IMR-90 (cell line): Measurements from ENCODE around the gene ATF7IP. TPM values are rescaled to one million over a fixed set of nuclear protein-coding genes. Genes with fewer than 3 reads are reported as not detected.

ENCODE experiments used
- ATAC-seq: fragments of 200-7000 bp; cut with Tn5 transposase; 2 replicates; pipeline ENCODE4 v1.9.1; 2020; ENCODE audit warnings: low read depth, mild to moderate bottlenecking, moderate library complexity
- BruUV-seq: library from RNA; stranded (reverse); fragments of 400-500 nt; replicated peaks from 2 replicates; lab custom pipeline; 2021; lab: Mats Ljungman, UMichigan
- CTCF ChIA-PET: fragments of 300-600 bp; formaldehyde crosslinking; extraction: SDS; loops from one replicate; lab custom pipeline; 2021; ENCODE audit warnings: antibody characterized with exemption; lab: Yijun Ruan, JAX
- POLR2A ChIA-PET: fragments of 300-600 bp; sonication (Branson Sonifier 250); formaldehyde crosslinking; loops from one replicate; lab custom pipeline; 2022; ENCODE audit warnings: antibody characterized with exemption; ENCODE audit not compliant: unreplicated experiment; lab: Charles Lee
- DNase-seq: peaks from one replicate; pipeline ENCODE4 v3.0.0; 2013
- H2AFZ ChIP-seq: replicated peaks from 2 replicates; pipeline ENCODE3; 2013; ENCODE audit warnings: low read length, mild to moderate bottlenecking; ENCODE audit not compliant: poor library complexity
- H2AK5ac ChIP-seq: 2 replicates; pipeline ENCODE4 v1.6.1; 2013; ENCODE audit warnings: low read depth, low read length, inconsistent platforms
- H2AK9ac ChIP-seq: replicated peaks from 2 replicates; pipeline ENCODE3; 2013; ENCODE audit warnings: mild to moderate bottlenecking, low read depth, low read length, moderate library complexity; ENCODE audit not compliant: poor library complexity
- H2BK120ac ChIP-seq: 2 replicates; pipeline ENCODE4 v1.6.1; 2013; ENCODE audit warnings: low read depth, low read length, inconsistent platforms
- H2BK15ac ChIP-seq: 3 replicates; pipeline ENCODE4 v1.6.1; 2013; ENCODE audit warnings: low read depth, low read length, inconsistent platforms
- H2BK20ac ChIP-seq: 2 replicates; pipeline ENCODE4 v1.6.1; 2013; ENCODE audit warnings: low read depth, mild to moderate bottlenecking, inconsistent platforms, low read length, moderate library complexity
- H2BK5ac ChIP-seq: 2 replicates; pipeline ENCODE4 v1.6.1; 2013; ENCODE audit warnings: mild to moderate bottlenecking, low read depth, low read length, inconsistent platforms; ENCODE audit not compliant: poor library complexity, severe bottlenecking
- H3K14ac ChIP-seq: replicated peaks from 2 replicates; pipeline ENCODE4 v1.6.1; 2013; ENCODE audit warnings: low read depth, low read length, inconsistent platforms
- H3K18ac ChIP-seq: 2 replicates; pipeline ENCODE4 v1.6.1; 2013; ENCODE audit warnings: low read depth, low read length, control low read depth
- H3K23ac ChIP-seq: 2 replicates; pipeline ENCODE4 v1.6.1; 2013; ENCODE audit warnings: low read depth, low read length, inconsistent platforms
- H3K27ac ChIP-seq: 2 replicates; pipeline ENCODE4 v1.5.1; 2013; ENCODE audit warnings: mild to moderate bottlenecking, control low read depth, low read length; ENCODE audit not compliant: insufficient read depth
- H3K27me3 ChIP-seq: 2 replicates; pipeline ENCODE4 v1.6.1; 2013; ENCODE audit warnings: low read length; ENCODE audit not compliant: control insufficient read depth, insufficient read depth
- H3K36me3 ChIP-seq: 2 replicates; pipeline ENCODE4 v1.6.1; 2013; ENCODE audit warnings: low read length, mixed read lengths; ENCODE audit not compliant: control insufficient read depth, insufficient read depth
- H3K4ac ChIP-seq: 2 replicates; pipeline ENCODE4 v1.6.1; 2013; ENCODE audit warnings: low read depth, low read length, inconsistent platforms
- H3K4me1 ChIP-seq: 2 replicates; pipeline ENCODE4 v1.6.1; 2013; ENCODE audit warnings: low read length, mixed read lengths; ENCODE audit not compliant: control insufficient read depth, insufficient read depth
- H3K4me2 ChIP-seq: 2 replicates; pipeline ENCODE4 v1.6.1; 2013; ENCODE audit warnings: low read depth, mild to moderate bottlenecking, control low read depth, low read length, moderate library complexity
- H3K4me3 ChIP-seq: 2 replicates; pipeline ENCODE4 v1.5.1; 2013; ENCODE audit warnings: low read depth, mild to moderate bottlenecking, control low read depth, low read length, moderate library complexity; ENCODE audit not compliant: insufficient read depth
- H3K56ac ChIP-seq: 2 replicates; pipeline ENCODE4 v1.6.1; 2013; ENCODE audit warnings: low read length, inconsistent platforms; ENCODE audit not compliant: insufficient read depth; ENCODE audit errors: extremely low read depth
- H3K79me1 ChIP-seq, 2 experiments: 2 replicates each; pipeline ENCODE4 v1.6.1; 2013; ENCODE audit warnings: low read length in 2 of 2, inconsistent platforms in 1 of 2, low read depth in 1 of 2
- H3K9ac ChIP-seq: 2 replicates; pipeline ENCODE4 v1.6.1; 2013; ENCODE audit warnings: low read depth, low read length, control low read depth
- H3K9me1 ChIP-seq: 2 replicates; pipeline ENCODE4 v1.6.1; 2013; ENCODE audit warnings: low read length, inconsistent platforms; ENCODE audit not compliant: insufficient read depth
- H3K9me3 ChIP-seq: 2 replicates; pipeline ENCODE4 v1.6.1; 2013; ENCODE audit warnings: low read length; ENCODE audit not compliant: control insufficient read depth, insufficient read depth
- H4K20me1 ChIP-seq: 2 replicates; pipeline ENCODE4 v1.6.1; 2013; ENCODE audit warnings: low read length, inconsistent platforms; ENCODE audit not compliant: insufficient read depth
- H4K5ac ChIP-seq: 2 replicates; pipeline ENCODE4 v1.6.1; 2013; ENCODE audit warnings: mild to moderate bottlenecking, low read depth, low read length, control low read depth
- H4K8ac ChIP-seq, 2 experiments: 2 replicates each; pipeline ENCODE4 v1.6.1; 2013; ENCODE audit warnings: low read depth in 2 of 2, low read length in 2 of 2, control low read depth in 1 of 2, inconsistent platforms in 1 of 2
- H4K91ac ChIP-seq: 2 replicates; pipeline ENCODE4 v1.6.1; 2013; ENCODE audit warnings: low read depth, low read length, inconsistent platforms; ENCODE audit not compliant: insufficient read depth
- CTCF ChIP-seq: conservative IDR thresholded peaks from 2 replicates; pipeline ENCODE4 v1.5.1; 2012; ENCODE audit warnings: mild to moderate bottlenecking, low read depth, low read length, improper control_type of control experiment
- MXI1 ChIP-seq: IDR thresholded peaks from 2 replicates; pipeline ENCODE4 v1.6.1; 2012; ENCODE audit warnings: low read depth, mild to moderate bottlenecking, low read length, moderate library complexity, borderline replicate concordance
- NFE2L2 ChIP-seq: fragments of 150-350 bp; IDR thresholded peaks from 2 replicates; pipeline ENCODE4 v1.6.1; 2016; ENCODE audit warnings: low read depth, mild to moderate bottlenecking, low read length
- POLR2A ChIP-seq: IDR thresholded peaks from 2 replicates; pipeline ENCODE4 v1.6.1; 2012; ENCODE audit warnings: mild to moderate bottlenecking, low read depth, low read length
- RAD21 ChIP-seq: IDR thresholded peaks from 2 replicates; pipeline ENCODE4 v1.6.1; 2012; ENCODE audit warnings: low read length, improper control_type of control experiment
- RFX5 ChIP-seq: IDR thresholded peaks from 2 replicates; pipeline ENCODE4 v1.8.0; 2012; ENCODE audit warnings: low read depth, mild to moderate bottlenecking, low read length, moderate library complexity
- SMC3 ChIP-seq: fragments of 150-350 bp; IDR thresholded peaks from 2 replicates; pipeline ENCODE4 v1.6.1; 2016; ENCODE audit warnings: low read depth, mild to moderate bottlenecking, antibody characterized with exemption, low read length, moderate library complexity
- USF2 ChIP-seq: fragments of 150-350 bp; IDR thresholded peaks from 2 replicates; pipeline ENCODE4 v1.6.1; 2017; ENCODE audit warnings: mild to moderate bottlenecking, antibody characterized with exemption, low read length, low read depth
- WGBS, 2 experiments: methylation state at CpG; one replicate each; pipeline versions ENCODE4 v1.1.5 to v1.1.7; 2013; ENCODE audit warnings: missing lambda C conversion rate in 2 of 2; ENCODE audit not compliant: insufficient read length in 1 of 2; ENCODE audit errors: extremely low coverage in 2 of 2; 5-methylcytosine and 5-hydroxymethylcytosine counted together
- dilution Hi-C: fragments of 300-500 bp; cut with HindIII; formaldehyde crosslinking; loops from one replicate; pipeline ENCODE4 v1.14.3; 2018; ENCODE audit warnings: low sequenced_read_pairs; ENCODE audit not compliant: unreplicated experiment
- in situ Hi-C: fragments of 300-500 bp; cut with MboI; formaldehyde crosslinking; loops from 3 replicates; pipeline ENCODE4 v1.14.3; 2019; ENCODE audit warnings: low sequenced_read_pairs, inconsistent platforms, mixed read lengths
- intact Hi-C: fragments of 100-400 bp; cut with micrococcal nuclease; formaldehyde crosslinking; loops from 2 replicates; pipeline ENCODE4 v1.10.0; 2022
- polyA plus RNA-seq, 3 experiments: library from polyadenylated mRNA; depleted of rRNA; stranded (reverse); fragments of >200 nt; gene quantifications; 2 replicates each; pipeline ENCODE4 v1.2.3, GENCODE V29; 2012; ENCODE audit warnings: low replicate concordance in 1 of 3
- total RNA-seq: library from RNA; depleted of rRNA; stranded (reverse); fragments of >200 nt; gene quantifications from 2 replicates; pipeline ENCODE4 v1.2.3, GENCODE V29; 2012
- TF ChIP-seq, protein P1 (sequence below): fragments of 150-350 bp; IDR thresholded peaks from 2 replicates; pipeline ENCODE4 v1.6.1; 2016; ENCODE audit warnings: low read depth, mild to moderate bottlenecking, low read length, moderate library complexity, borderline replicate concordance

The ATF7IP gene
- total and polyA plus RNA-seq, 2 of the 4 experiments (the other 2 are of a cell fraction) = 9.4 to 22.8 TPM

- no peak overlapping the region for H3K4me2 ChIP-seq
- ChIA-PET CTCF (interaction anchor here (0.6 to 0.8 kb wide), 2 partner anchors 11 to 64 kb away, joined by 3 to 8 read pairs; no protein-coding TSS in a partner anchor), POLR2A (no interaction called here)
- in situ Hi-C loops (no loop called here), dilution Hi-C loops (no loop called here), intact Hi-C loops (no loop called here)
- H3K79me1 ChIP-seq = peaks cover 11 to 18% of the 10 kb centered on the region in 2 experiments
- H2BK20ac ChIP-seq = no peak overlapping the region
- H3K56ac ChIP-seq = no peak overlapping the region
- H3K27me3 ChIP-seq = no peaks in the 10 kb centered on the region
- no peak overlapping the region for H4K8ac ChIP-seq
- H4K5ac ChIP-seq = no peak overlapping the region
- H3K18ac ChIP-seq = no peak overlapping the region
- no peak overlapping the region for H4K91ac ChIP-seq
- ATAC-seq (no peak), DNase-seq (no peak)
- no TSS peak for BruUV-seq
- no CpG with 5 or more reads among the region's 2 CpGs for WGBS, 2 experiments
- no peak overlapping the region for H2BK5ac ChIP-seq
- no peak for TF ChIP-seq NFE2L2
- TF ChIP-seq POLR2A = no peak
- no peak for TF ChIP-seq RFX5
- TF ChIP-seq USF2 = no peak
- no peak for TF ChIP-seq MXI1
- TF ChIP-seq RAD21 = no peak
- no peak for TF ChIP-seq SMC3
- TF ChIP-seq, protein P1, sequence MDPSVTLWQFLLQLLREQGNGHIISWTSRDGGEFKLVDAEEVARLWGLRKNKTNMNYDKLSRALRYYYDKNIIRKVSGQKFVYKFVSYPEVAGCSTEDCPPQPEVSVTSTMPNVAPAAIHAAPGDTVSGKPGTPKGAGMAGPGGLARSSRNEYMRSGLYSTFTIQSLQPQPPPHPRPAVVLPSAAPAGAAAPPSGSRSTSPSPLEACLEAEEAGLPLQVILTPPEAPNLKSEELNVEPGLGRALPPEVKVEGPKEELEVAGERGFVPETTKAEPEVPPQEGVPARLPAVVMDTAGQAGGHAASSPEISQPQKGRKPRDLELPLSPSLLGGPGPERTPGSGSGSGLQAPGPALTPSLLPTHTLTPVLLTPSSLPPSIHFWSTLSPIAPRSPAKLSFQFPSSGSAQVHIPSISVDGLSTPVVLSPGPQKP = no peak
- no peak for TF ChIP-seq CTCF
- no peaks in the 10 kb centered on the region; the same call in 1 of the 2 replicates for H4K20me1 ChIP-seq
- H3K4me1 ChIP-seq = no peaks in the 10 kb centered on the region
- H3K9ac ChIP-seq = no peak overlapping the region
- no peak overlapping the region for H2BK15ac ChIP-seq
- H3K4ac ChIP-seq = no peak overlapping the region
- H3K23ac ChIP-seq = no peak overlapping the region
- peaks cover 6% of the 10 kb centered on the region for H3K36me3 ChIP-seq
- H2AK5ac ChIP-seq = no peak overlapping the region
- H3K4me3 ChIP-seq = no peak overlapping the region
- H2AK9ac ChIP-seq = no peak overlapping the region
- no peak overlapping the region for H3K14ac ChIP-seq
- H2BK120ac ChIP-seq = no peak overlapping the region
- H3K9me3 ChIP-seq = no peaks in the 10 kb centered on the region
- H3K27ac ChIP-seq = no peak overlapping the region
- H2AFZ ChIP-seq = no peak overlapping the region
- no peaks in the 10 kb centered on the region for H3K9me1 ChIP-seq
These were observed 65.0 kb downstream of the ATF7IP start for GRCh38 chr12:14430394-14430986.
